CD4-positive, CD25-positive, alpha-beta regulatory T cell (primary cell): ENCODE measurements around the gene CCL1. TPM values are rescaled to one million over a fixed set of nuclear protein-coding genes. Genes with fewer than 3 reads are reported as not detected.

ENCODE experiments used
- ATAC-seq, 2 donors: fragments of 150-1000 bp; cut with Tn5 transposase; one replicate each; pipeline ENCODE4 v1.10.0; 2021; ENCODE audit warnings: low read depth in 2 of 2, moderate number of reproducible peaks in 2 of 2, moderate library complexity in 1 of 2
- DNase-seq, 3 donors: peaks; one replicate each; pipeline versions ENCODE4 v3.0.0 to v3.0.0-alpha.2; 2012 to 2022; ENCODE audit warnings: mixed read lengths in 1 of 3
- H3K27ac ChIP-seq: one replicate; pipeline ENCODE4 v1.7.0; 2013; ENCODE audit warnings: mild to moderate bottlenecking, low read length; ENCODE audit not compliant: insufficient read depth, poor library complexity, severe bottlenecking
- H3K27me3 ChIP-seq: one replicate; pipeline ENCODE4 v1.7.0; 2013; ENCODE audit warnings: low read length; ENCODE audit not compliant: control insufficient read depth, insufficient read depth
- H3K36me3 ChIP-seq: one replicate; pipeline ENCODE4 v1.7.0; 2013; ENCODE audit warnings: mild to moderate bottlenecking, low read length, moderate library complexity; ENCODE audit not compliant: control insufficient read depth, insufficient read depth
- H3K4me1 ChIP-seq: 2 replicates; pipeline ENCODE4 v1.7.0; 2013; ENCODE audit warnings: mild to moderate bottlenecking, low read length; ENCODE audit not compliant: insufficient read depth, control insufficient read depth, poor library complexity, severe bottlenecking
- H3K4me3 ChIP-seq: one replicate; pipeline ENCODE4 v1.7.0; 2013; ENCODE audit warnings: low read depth, mild to moderate bottlenecking, low read length, moderate library complexity
- H3K9me3 ChIP-seq, 2 experiments: 1 replicate in 1 of 2; 2 replicates in 1 of 2; pipeline ENCODE4 v1.7.0; 2013; ENCODE audit warnings: low read length in 2 of 2, mild to moderate bottlenecking in 1 of 2, moderate library complexity in 1 of 2; ENCODE audit not compliant: control insufficient read depth in 2 of 2
- H3K27ac Mint-ChIP-seq, 3 donors: one replicate each; pipeline ENCODE4 v1.8.0; 2020 to 2022; ENCODE audit warnings: mild to moderate bottlenecking in 3 of 3, mixed read lengths in 3 of 3, moderate library complexity in 2 of 3
- H3K27me3 Mint-ChIP-seq: one replicate; pipeline ENCODE4 v1.8.0; 2022; ENCODE audit warnings: mild to moderate bottlenecking, mixed read lengths
- H3K36me3 Mint-ChIP-seq: one replicate; pipeline ENCODE4 v1.8.0; 2020; ENCODE audit warnings: mixed read lengths
- H3K4me1 Mint-ChIP-seq, 4 donors: one replicate each; pipeline ENCODE4 v1.8.0; 2020 to 2022; ENCODE audit warnings: mixed read lengths in 4 of 4, mild to moderate bottlenecking in 1 of 4
- H3K4me3 Mint-ChIP-seq, 4 donors: one replicate each; pipeline ENCODE4 v1.8.0; 2020 to 2022; ENCODE audit warnings: mild to moderate bottlenecking in 4 of 4, mixed read lengths in 4 of 4, moderate library complexity in 3 of 4
- H3K9me3 Mint-ChIP-seq, 7 donors: one replicate each; pipeline ENCODE4 v1.8.0; 2020 to 2022; ENCODE audit warnings: mixed read lengths in 7 of 7, mild to moderate bottlenecking in 3 of 7, moderate library complexity in 2 of 7
- polyA plus RNA-seq, 4 donors: library from polyadenylated mRNA; unstranded; fragments of 300-500 nt; fragmentation: Illumina TruSeq; gene quantifications; one replicate each; pipeline ENCODE4 v1.2.3, GENCODE V29; 2021
- total RNA-seq: library from RNA; stranded (reverse); gene quantifications from one replicate; pipeline ENCODE4 v1.2.3, GENCODE V29; 2022

Gene CCL1
- total and polyA plus RNA-seq, 5 donors from 2014 or later: not detected

DNA sequence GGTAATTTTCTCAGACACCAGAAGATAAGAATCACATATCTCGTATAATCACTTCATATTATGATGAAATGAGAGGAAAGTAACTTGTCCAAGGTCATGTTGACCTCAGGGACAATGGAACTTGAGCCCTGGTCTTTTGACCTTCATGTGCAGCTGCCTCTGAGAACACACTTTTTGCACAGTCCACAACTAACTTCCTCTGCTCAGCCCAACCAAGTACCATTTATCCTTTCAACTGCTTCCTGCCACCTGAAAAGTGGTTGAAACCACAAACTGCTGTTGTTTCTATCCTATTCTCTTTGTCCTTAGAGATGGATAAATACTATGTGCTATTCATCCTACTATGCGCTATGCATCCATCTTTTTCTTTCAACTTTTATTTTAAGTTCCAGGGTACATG, 2.3 kb upstream of the CCL1 start:
- no peak overlapping the region for H3K27ac ChIP-seq
- H3K4me1 Mint-ChIP-seq: peaks cover 0 to 9% (median 6%) of the 10 kb centered on the region in 4 donors
- H3K4me1 ChIP-seq: no peaks in the 10 kb centered on the region
- H3K4me3 ChIP-seq: no peak overlapping the region
- no peak overlapping the region for H3K4me3 Mint-ChIP-seq
- H3K9me3 Mint-ChIP-seq: no peaks in the 10 kb centered on the region
- H3K27ac Mint-ChIP-seq: no peak overlapping the region
- H3K36me3 ChIP-seq: no peaks in the 10 kb centered on the region
- H3K9me3 ChIP-seq: no peaks in the 10 kb centered on the region
- H3K27me3 ChIP-seq: peaks cover 7% of the 10 kb centered on the region
- peaks cover 11% of the 10 kb centered on the region for H3K27me3 Mint-ChIP-seq
- no peaks in the 10 kb centered on the region for H3K36me3 Mint-ChIP-seq
- ATAC-seq (no peak), DNase-seq (peak in 1 of 3 donors; percentile 27)

DNA sequence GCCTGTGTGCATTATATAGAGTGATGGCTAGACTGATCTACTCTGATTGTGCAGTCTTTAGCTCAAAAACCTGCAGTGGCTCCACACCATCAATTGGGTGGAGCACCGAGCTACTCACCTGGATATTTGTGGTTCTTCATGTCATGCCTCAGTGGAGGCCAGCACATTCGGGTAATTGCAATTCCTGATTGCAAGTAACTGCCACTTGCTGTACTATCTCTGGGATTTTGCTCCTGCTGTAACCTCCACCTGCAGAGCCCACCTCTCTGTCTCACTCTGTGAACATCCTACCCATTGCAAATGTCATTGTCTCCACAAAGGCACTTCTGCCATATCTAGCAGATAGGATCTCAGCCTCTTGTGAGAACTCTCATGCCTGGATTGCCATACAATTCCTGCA, 1.7 kb upstream of the CCL1 start:
- H3K4me3 ChIP-seq: no peak overlapping the region
- no peaks in the 10 kb centered on the region for H3K9me3 Mint-ChIP-seq
- no peaks in the 10 kb centered on the region for H3K36me3 ChIP-seq
- peaks cover 0 to 9% (median 6%) of the 10 kb centered on the region in 4 donors for H3K4me1 Mint-ChIP-seq
- DNase-seq (no peak), ATAC-seq (no peak)
- H3K36me3 Mint-ChIP-seq: no peaks in the 10 kb centered on the region
- no peaks in the 10 kb centered on the region for H3K4me1 ChIP-seq
- peaks cover 11% of the 10 kb centered on the region for H3K27me3 Mint-ChIP-seq
- no peak overlapping the region for H3K27ac ChIP-seq
- H3K27ac Mint-ChIP-seq: no peak overlapping the region
- no peaks in the 10 kb centered on the region for H3K9me3 ChIP-seq
- no peak overlapping the region for H3K4me3 Mint-ChIP-seq
- peaks cover 7% of the 10 kb centered on the region for H3K27me3 ChIP-seq

DNA sequence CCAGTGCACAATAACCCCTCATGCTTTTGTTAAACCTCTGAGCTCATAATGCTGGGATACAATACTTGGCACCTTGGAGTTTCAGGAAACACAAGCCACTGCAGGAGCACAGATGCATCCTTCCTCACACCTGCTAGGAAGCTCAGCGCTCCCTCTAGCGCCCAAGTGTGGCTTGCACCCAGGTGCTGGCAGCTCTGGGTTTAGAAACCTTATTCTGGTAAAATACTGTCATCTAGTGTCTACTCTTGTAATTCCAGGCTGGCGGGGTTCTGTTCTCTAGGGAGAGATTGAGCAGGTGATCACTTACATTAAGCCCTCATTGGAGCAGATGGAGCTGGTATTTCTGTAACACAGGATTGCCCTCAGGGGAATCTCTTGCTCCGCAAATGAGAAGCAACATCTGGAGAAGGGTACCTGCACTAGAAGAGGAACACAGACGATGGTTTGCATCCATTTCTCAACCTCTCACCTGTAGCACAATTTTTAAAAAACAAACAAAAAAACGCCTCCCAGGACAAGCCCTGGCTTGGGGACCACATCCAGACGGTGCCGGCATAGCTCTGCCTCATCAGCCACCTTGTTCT, 1.5 kb downstream of the CCL1 start:
- Mint-ChIP-seq H3K27ac (no peak overlapping the region), H3K4me1 (peaks cover 0 to 9% (median 6%) of the 10 kb centered on the region in 4 donors), H3K4me3 (no peak overlapping the region), H3K9me3 (peaks cover 0 to 1% (median 0%) of the 10 kb centered on the region in 7 donors), H3K27me3 (peaks cover 11% of the 10 kb centered on the region), H3K36me3 (no peaks in the 10 kb centered on the region)
- H3K36me3 ChIP-seq: no peaks in the 10 kb centered on the region
- DNase-seq (peak in 2 of 3 donors; percentile 40 to 80), ATAC-seq (peak in 1 of 2 donors; percentile 46)
- H3K9me3 ChIP-seq: no peaks in the 10 kb centered on the region
- H3K27me3 ChIP-seq: peaks cover 5% of the 10 kb centered on the region
- H3K27ac ChIP-seq: no peak overlapping the region
- no peak overlapping the region for H3K4me3 ChIP-seq
- no peaks in the 10 kb centered on the region for H3K4me1 ChIP-seq

DNA sequence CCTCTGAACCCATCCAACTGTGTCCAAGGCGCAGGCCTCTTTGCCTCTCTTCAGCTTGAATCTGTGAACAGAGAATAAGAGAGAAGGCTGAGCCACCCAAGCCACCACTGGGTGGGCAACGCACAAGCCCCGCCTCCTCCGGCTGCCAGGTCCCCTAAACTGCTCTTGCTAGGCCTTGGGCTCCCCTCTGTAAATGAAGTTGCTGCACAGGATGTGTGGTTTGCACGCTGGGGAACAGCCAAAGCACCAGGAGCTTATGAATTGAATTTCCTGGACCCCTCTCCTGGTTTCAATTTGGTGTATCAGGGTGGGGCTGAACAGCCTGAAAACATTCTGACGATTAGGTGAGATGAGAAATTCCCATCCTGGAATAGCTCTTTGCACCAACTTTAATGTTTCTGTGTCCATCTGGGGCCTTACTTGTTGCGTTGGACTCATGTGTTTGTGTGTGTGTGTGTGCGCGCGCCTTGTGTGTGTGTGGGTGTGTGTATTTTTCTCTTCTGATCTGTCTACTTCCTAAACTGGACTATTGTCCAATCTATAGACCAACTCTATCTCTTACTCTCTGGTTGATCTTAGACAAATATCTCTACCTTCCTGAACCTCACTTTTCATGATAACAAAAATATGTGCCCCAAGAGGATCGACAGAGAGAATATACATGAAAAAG, 2.3 kb downstream of the CCL1 start:
- Mint-ChIP-seq H3K27ac (no peak overlapping the region), H3K4me3 (no peak overlapping the region), H3K27me3 (peaks cover 10% of the 10 kb centered on the region), H3K36me3 (no peaks in the 10 kb centered on the region), H3K9me3 (peaks cover 0 to 1% (median 0%) of the 10 kb centered on the region in 7 donors), H3K4me1 (peaks cover 0 to 9% (median 6%) of the 10 kb centered on the region in 4 donors)
- H3K27ac ChIP-seq: no peak overlapping the region
- H3K36me3 ChIP-seq: no peaks in the 10 kb centered on the region
- no peaks in the 10 kb centered on the region for H3K4me1 ChIP-seq
- ATAC-seq (no peak), DNase-seq (no peak)
- H3K9me3 ChIP-seq: no peaks in the 10 kb centered on the region
- peaks cover 5% of the 10 kb centered on the region for H3K27me3 ChIP-seq
- H3K4me3 ChIP-seq: no peak overlapping the region

DNA sequence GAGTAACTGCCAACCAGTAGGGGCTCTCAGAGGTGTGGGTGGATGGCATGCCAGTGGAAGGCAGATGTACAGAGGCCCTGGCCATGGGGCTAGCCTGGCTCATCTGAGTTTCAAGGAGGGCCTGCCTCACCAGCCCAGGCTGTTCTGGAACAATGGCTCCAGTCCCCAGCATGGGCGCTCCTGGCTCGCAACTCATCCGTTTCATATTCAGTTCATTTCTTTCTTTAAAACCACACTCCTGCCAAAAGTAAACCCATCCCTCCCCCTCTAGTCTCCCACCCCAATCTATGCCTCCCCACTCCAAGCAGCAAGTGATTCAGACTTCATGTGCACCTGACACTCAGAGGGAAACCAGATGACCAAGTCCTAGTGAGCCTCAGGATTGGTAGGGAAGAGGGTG, 4.4 kb downstream of the CCL1 start:
- no peak overlapping the region for H3K4me3 Mint-ChIP-seq
- no peaks in the 10 kb centered on the region for H3K9me3 ChIP-seq
- no peaks in the 10 kb centered on the region for H3K36me3 ChIP-seq
- DNase-seq: no peak
- H3K27ac Mint-ChIP-seq: no peak overlapping the region
- H3K4me3 ChIP-seq: no peak overlapping the region
- ATAC-seq: no peak
- no peaks in the 10 kb centered on the region for H3K4me1 ChIP-seq
- peaks cover 2% of the 10 kb centered on the region for H3K27me3 ChIP-seq
- H3K27ac ChIP-seq: no peak overlapping the region
- H3K27me3 Mint-ChIP-seq: peaks cover 3% of the 10 kb centered on the region
- peaks cover 0 to 4% (median 0%) of the 10 kb centered on the region in 7 donors for H3K9me3 Mint-ChIP-seq
- H3K4me1 Mint-ChIP-seq: no peaks in the 10 kb centered on the region
- no peaks in the 10 kb centered on the region for H3K36me3 Mint-ChIP-seq

DNA sequence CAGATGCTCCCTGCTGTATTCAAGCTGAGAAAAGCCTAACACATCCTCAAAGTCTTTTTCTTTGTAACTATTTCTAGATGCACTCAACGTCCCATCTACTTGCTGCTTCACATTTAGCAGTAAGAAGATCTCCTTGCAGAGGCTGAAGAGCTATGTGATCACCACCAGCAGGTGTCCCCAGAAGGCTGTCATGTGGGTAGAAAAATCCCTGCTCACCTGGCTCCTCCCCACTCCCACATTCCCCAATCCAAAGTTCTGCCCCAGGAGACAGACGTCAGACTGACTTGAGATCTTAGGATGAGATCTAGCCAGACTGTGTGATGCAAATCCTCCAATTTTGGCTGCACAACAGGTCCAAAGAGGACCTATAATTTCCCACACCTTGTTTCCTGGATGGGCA, 5.6 kb downstream of the CCL1 start:
- no peak overlapping the region for H3K27ac Mint-ChIP-seq
- H3K9me3 Mint-ChIP-seq: peaks cover 0 to 4% (median 0%) of the 10 kb centered on the region in 7 donors
- Histone ChIP-seq H3K9me3 (no peaks in the 10 kb centered on the region), H3K4me3 (no peak overlapping the region), H3K4me1 (no peaks in the 10 kb centered on the region), H3K27me3 (peaks cover 6% of the 10 kb centered on the region), H3K36me3 (no peaks in the 10 kb centered on the region), H3K27ac (no peak overlapping the region)
- H3K27me3 Mint-ChIP-seq: peaks cover 4% of the 10 kb centered on the region
- ATAC-seq (no peak), DNase-seq (no peak)
- no peak overlapping the region for H3K4me3 Mint-ChIP-seq
- no peaks in the 10 kb centered on the region for H3K4me1 Mint-ChIP-seq
- no peaks in the 10 kb centered on the region for H3K36me3 Mint-ChIP-seq

DNA sequence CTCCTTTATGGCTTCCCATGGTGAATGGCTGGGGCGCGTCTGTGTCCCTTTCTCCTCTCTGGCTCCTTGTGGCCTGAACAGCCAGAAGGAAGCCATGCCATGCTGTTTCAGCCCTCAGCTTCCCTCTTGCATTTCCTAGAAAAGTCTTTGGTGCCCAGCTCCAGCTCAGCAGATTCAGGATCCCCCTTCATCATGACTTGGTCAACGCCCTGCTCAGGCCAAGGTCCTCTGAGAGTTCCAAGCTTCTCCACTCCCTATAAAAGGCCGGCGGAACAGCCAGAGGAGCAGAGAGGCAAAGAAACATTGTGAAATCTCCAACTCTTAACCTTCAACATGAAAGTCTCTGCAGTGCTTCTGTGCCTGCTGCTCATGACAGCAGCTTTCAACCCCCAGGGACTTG, 6.8 kb downstream of the CCL1 start, which contains the start of gene CCL13:
CCL13 (plus strand) TSS at position 287 of the 400 bp plus-strand sequence; CDS start at position 334, 47 bp downstream.
- Mint-ChIP-seq H3K9me3 (peaks cover 0 to 4% (median 0%) of the 10 kb centered on the region in 7 donors), H3K27ac (no peak within 1 kb of the TSS), H3K36me3 (no peaks in the 10 kb centered on the region), H3K4me1 (no peaks in the 10 kb centered on the region), H3K27me3 (peaks cover 8% of the 10 kb centered on the region), H3K4me3 (no peak within 1 kb of the TSS)
- ATAC-seq (no peak), DNase-seq (no peak)
- no peak within 1 kb of the TSS for H3K4me3 ChIP-seq
- no peaks in the 10 kb centered on the region for H3K36me3 ChIP-seq
- no peaks in the 10 kb centered on the region for H3K9me3 ChIP-seq
- H3K4me1 ChIP-seq: no peaks in the 10 kb centered on the region
- peaks cover 6% of the 10 kb centered on the region for H3K27me3 ChIP-seq
- H3K27ac ChIP-seq: no peak within 1 kb of the TSS

DNA sequence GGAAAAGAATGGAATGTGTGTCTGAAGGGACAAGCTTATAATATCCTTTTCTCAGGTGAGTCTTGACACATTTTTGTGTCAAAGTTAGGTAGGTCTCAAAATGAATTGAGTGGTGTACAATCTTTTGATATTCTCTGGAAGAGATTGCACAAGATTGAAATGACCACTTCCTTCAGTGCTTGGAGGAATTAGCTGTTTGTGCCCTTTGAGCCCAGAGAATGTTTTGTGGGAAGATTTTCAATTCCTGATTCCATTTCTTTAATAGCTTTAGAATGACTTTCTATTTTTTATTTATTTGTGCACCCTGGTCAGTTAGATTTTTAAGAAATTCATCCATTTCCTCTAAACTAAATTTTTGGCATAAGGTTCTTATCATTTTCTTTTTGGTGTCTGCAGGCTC, 8.4 kb downstream of the CCL1 start:
- peaks cover 0 to 4% (median 0%) of the 10 kb centered on the region in 7 donors for H3K9me3 Mint-ChIP-seq
- ATAC-seq (no peak), DNase-seq (no peak)
- Histone ChIP-seq H3K27me3 (peaks cover 6% of the 10 kb centered on the region), H3K27ac (no peak overlapping the region), H3K36me3 (no peaks in the 10 kb centered on the region), H3K4me1 (no peaks in the 10 kb centered on the region), H3K4me3 (no peak overlapping the region), H3K9me3 (no peaks in the 10 kb centered on the region)
- H3K36me3 Mint-ChIP-seq: no peaks in the 10 kb centered on the region
- H3K27ac Mint-ChIP-seq: no peak overlapping the region
- H3K4me3 Mint-ChIP-seq: no peak overlapping the region
- peaks cover 8% of the 10 kb centered on the region for H3K27me3 Mint-ChIP-seq
- no peaks in the 10 kb centered on the region for H3K4me1 Mint-ChIP-seq
